Lower leg skin (tissue), 3 donors: ENCODE results near the gene TMEM145.

Experiments
- POLR2A ChIP-seq, 2 donors: fragments of 450-650 bp; IDR thresholded peaks; one replicate each; pipeline ENCODE4 v1.6.1; 2016 to 2017; ENCODE audit warnings: antibody characterized with exemption in 2 of 2, mild to moderate bottlenecking in 1 of 2, moderate library complexity in 1 of 2
- TF ChIP-seq, protein P1 (sequence below), 3 donors: fragments of 450-650 bp; IDR thresholded peaks; one replicate each; pipeline ENCODE4 v1.5.1; 2016; ENCODE audit warnings: antibody characterized with exemption in 3 of 3, mild to moderate bottlenecking in 3 of 3, moderate library complexity in 2 of 3

DNA sequence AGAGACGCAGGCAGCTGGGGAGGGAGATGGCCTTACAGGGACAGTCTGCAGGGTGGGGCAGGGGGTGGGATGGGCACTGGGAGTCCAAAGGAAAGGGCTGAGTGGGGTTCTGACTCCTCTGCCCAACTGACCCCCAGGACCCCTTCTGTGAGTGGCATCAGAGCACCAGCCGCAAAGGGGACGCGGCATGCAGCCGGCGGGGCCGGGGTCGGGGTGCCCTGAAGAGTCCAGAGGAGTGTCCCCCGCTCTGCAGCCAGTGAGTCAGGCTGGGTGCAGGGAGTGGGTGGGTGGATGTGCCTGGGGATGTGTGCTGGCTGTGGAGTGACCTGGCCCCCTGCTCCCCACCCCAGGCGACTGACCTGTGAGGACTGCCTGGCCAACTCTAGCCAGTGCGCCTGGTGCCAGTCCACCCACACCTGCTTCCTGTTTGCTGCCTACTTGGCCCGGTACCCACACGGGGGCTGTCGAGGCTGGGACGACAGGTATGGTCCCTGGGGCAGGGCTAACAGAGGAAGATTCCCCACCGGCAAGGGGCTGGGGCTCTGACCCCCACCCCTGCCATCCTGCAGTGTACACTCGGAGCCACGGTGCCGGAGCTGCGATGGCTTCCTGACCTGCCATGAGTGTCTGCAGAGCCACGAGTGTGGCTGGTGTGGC, 38.1 kb downstream of the TMEM145 start:
- TF ChIP-seq, protein P1, sequence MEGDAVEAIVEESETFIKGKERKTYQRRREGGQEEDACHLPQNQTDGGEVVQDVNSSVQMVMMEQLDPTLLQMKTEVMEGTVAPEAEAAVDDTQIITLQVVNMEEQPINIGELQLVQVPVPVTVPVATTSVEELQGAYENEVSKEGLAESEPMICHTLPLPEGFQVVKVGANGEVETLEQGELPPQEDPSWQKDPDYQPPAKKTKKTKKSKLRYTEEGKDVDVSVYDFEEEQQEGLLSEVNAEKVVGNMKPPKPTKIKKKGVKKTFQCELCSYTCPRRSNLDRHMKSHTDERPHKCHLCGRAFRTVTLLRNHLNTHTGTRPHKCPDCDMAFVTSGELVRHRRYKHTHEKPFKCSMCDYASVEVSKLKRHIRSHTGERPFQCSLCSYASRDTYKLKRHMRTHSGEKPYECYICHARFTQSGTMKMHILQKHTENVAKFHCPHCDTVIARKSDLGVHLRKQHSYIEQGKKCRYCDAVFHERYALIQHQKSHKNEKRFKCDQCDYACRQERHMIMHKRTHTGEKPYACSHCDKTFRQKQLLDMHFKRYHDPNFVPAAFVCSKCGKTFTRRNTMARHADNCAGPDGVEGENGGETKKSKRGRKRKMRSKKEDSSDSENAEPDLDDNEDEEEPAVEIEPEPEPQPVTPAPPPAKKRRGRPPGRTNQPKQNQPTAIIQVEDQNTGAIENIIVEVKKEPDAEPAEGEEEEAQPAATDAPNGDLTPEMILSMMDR (IDR thresholded peaks at IDR 0.05): no peak
- no peak for TF ChIP-seq POLR2A (IDR thresholded peaks at IDR 0.05)
